AG09319 (cell line): ENCODE results near the gene RASGRF2.

ENCODE experiments used
- DNase-seq: peaks from one replicate; pipeline ENCODE4 v3.0.0-alpha.2; 2010; ENCODE audit warnings: low read depth; ENCODE audit errors: extremely low read depth
- CTCF ChIP-seq: IDR thresholded peaks from 2 replicates; pipeline ENCODE4 v1.5.1; 2011; ENCODE audit warnings: low read depth, mild to moderate bottlenecking, inconsistent platforms, low read length, moderate library complexity

Gene RASGRF2

GRCh38 chr5:80960531-80961375, 590 bp downstream of the RASGRF2 start:
- no peak for DNase-seq
- TF ChIP-seq CTCF, result no peak; the same call in none of the 2 replicates

GRCh38 chr5:80961376-80962281, 1.5 kb downstream of the RASGRF2 start:
- no peak for DNase-seq
- TF ChIP-seq CTCF, result no peak

- no peak for TF ChIP-seq CTCF
Measured at GRCh38 chr5:80962630-80963520, 2.7 kb downstream of the RASGRF2 start.

DNA sequence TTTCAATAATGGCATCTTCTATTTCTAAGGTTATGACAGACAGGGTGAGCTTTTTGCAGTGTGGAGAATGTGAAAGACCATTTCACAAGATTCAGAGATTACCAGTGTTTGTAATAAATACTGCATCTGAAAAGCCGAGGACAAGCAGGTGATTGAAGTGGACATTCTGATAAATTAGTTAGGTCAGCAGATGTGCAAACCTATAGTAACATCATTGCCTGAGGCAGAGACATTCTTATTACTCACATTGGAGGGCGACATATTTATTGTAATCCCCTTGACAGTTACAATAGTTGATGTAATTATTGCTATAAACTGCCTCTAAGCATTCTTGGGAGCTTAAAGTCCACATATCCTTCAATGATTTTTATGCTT, 3.3 kb downstream of the RASGRF2 start:
- no peak for TF ChIP-seq CTCF
- DNase-seq, result no peak

More at GRCh38 chr5:80962630-80963520, 2.7 kb downstream of the RASGRF2 start:
- no peak for DNase-seq

DNA sequence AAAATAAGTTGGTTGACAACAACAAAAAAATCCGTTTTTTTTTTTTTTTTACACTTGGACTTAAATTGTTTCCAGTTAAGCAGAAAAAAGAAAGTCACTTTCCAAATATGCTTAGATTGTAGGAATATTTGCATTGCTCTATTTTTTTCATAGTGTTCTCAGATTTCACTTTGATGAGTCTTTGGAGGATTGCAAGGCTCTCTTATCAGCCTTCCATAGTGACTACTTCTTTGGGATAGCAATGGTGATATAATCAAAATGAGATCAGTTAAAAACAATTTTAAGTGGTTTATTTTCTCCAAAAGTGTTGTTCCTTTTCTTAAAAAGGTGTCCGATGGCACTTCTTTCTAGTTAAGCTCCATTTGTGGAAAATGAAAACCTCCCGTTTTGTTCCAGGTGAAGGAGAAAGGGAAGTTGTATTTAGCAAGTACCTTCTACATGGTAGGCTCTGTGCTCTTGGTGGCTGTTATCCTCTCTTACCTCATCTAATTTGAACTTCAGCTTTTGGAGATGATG, 3.9 kb downstream of the RASGRF2 start:
- no peak for DNase-seq
- TF ChIP-seq CTCF, result no peak

DNA sequence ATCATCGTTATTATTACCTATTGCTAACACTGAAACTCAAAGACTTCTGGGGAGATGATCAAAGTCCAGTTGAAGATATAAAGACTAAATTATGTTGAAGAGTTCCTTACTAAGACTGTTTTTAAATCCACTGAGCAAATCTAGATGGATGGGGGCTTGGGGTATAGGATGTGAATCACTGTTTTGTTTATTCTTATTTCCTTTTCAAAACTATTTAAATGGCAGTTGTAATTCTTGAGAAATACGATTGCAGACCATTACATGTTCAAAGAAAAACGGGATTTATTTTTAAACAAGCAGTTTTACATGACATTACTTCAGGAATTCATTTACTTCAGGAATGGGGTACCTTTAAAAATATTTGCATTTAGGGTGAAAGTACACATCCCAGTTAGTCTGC, 4.3 kb downstream of the RASGRF2 start:
- no peak for DNase-seq
- TF ChIP-seq CTCF, result no peak
